IPS-20b (cell line): Measurements from ENCODE around the gene DNAJC15.
A peak's percentile ranks its signal among the peaks of the same experiment; 100 is the strongest.

Source experiments
- H3K27ac ChIP-seq: one replicate; pipeline ENCODE4 v1.5.1; 2013; ENCODE audit warnings: low read length
- H3K27me3 ChIP-seq: 2 replicates; pipeline ENCODE4 v1.6.1; 2013; ENCODE audit warnings: mild to moderate bottlenecking, low read length, inconsistent platforms; ENCODE audit not compliant: insufficient read depth
- H3K36me3 ChIP-seq: 2 replicates; pipeline ENCODE4 v1.6.1; 2013; ENCODE audit warnings: low read depth, mild to moderate bottlenecking, inconsistent platforms, low read length, moderate library complexity; ENCODE audit not compliant: insufficient read depth
- H3K4me1 ChIP-seq: 2 replicates; pipeline ENCODE4 v1.6.1; 2013; ENCODE audit warnings: mild to moderate bottlenecking, control low read depth, inconsistent platforms, low read length, moderate library complexity; ENCODE audit not compliant: insufficient read depth
- H3K4me3 ChIP-seq: 2 replicates; pipeline ENCODE4 v1.5.1; 2013; ENCODE audit warnings: mild to moderate bottlenecking, low read length, inconsistent platforms
- H3K9ac ChIP-seq: 2 replicates; pipeline ENCODE4 v1.6.1; 2013; ENCODE audit warnings: low read depth, mild to moderate bottlenecking, inconsistent platforms, low read length, moderate library complexity
- H3K9me3 ChIP-seq: 2 replicates; pipeline ENCODE4 v1.6.1; 2013; ENCODE audit warnings: mild to moderate bottlenecking, low read depth, low read length, inconsistent platforms; ENCODE audit not compliant: insufficient read depth

DNAJC15 gene

DNA sequence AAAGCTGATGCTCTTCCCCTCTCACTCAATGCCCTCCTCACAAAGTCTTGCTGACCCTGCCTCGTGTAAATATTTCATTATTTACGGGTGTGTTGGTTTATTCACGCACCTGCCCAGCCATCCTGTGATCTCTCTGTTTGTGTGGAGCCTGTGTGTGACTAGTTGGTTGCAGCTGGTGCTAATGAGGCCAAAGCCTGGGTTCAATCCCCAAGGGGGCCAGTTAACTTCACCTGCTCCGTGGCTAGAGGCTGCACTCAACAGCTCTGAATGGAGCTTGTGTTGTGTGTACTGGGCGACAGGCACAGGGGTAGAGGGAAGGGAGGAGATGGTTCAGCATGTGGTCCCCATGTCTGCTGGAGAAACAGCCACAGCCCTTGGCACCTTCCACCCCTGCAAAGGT lies 109.5 kb downstream of the DNAJC15 start:
- peaks cover 17% of the 10 kb centered on the region; the same call in 1 of the 2 replicates for H3K4me1 ChIP-seq
- no peaks in the 10 kb centered on the region for H3K36me3 ChIP-seq
- H3K4me3 ChIP-seq = no peak overlapping the region
- H3K9me3 ChIP-seq = no peaks in the 10 kb centered on the region
- H3K27me3 ChIP-seq = no peaks in the 10 kb centered on the region
- H3K27ac ChIP-seq = no peak overlapping the region
- no peak overlapping the region for H3K9ac ChIP-seq

DNA sequence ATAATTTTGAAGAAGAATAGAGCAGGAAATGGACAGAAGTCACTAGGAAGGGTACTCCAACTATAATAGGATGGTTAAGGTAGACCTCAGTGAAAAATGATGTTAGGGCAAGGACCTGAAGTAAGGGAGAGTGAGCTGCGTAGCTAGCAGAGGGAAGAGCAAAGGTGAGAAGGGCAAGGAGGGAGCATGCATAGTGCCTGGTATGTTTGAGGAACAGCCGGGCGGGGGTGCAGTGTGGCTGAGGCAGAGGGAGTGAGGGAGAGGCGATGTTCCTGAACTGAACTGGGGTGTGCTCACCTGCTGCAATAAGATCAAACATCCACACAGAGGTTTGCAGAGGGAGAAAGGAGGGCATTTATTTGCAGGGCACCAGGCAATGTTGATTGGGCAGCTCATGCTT lies 110.4 kb downstream of the DNAJC15 start:
- no peak overlapping the region for H3K4me3 ChIP-seq
- H3K27me3 ChIP-seq = no peaks in the 10 kb centered on the region
- no peaks in the 10 kb centered on the region for H3K9me3 ChIP-seq
- no peak overlapping the region for H3K27ac ChIP-seq
- H3K4me1 ChIP-seq = peaks cover 16% of the 10 kb centered on the region; the same call in 1 of the 2 replicates
- no peaks in the 10 kb centered on the region for H3K36me3 ChIP-seq
- no peak overlapping the region for H3K9ac ChIP-seq

DNA sequence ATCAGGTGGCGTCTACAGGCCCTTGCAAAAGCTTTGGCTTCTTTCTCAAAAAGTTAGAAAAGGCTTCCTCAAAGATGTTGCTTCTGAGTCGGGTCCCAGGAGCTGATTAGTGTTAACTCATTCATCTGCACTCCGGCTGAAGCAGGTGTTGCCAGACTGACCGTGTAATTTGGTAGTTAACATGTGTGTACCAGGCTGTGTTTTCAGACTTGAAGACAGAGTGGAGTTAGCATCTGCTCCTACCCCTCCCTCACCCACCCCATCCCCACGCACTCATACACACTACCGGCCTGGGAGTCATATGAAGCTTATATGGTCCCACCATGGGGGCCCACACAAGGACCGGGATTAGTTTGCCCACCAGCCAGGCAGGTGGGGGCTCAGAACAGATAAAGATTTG lies 111.5 kb downstream of the DNAJC15 start:
- Histone ChIP-seq H3K36me3 (no peaks in the 10 kb centered on the region), H3K9ac (no peak overlapping the region), H3K4me1 (peaks cover 16% of the 10 kb centered on the region; the same call in 1 of the 2 replicates), H3K4me3 (no peak overlapping the region), H3K9me3 (no peaks in the 10 kb centered on the region), H3K27me3 (no peaks in the 10 kb centered on the region), H3K27ac (no peak overlapping the region)

DNA sequence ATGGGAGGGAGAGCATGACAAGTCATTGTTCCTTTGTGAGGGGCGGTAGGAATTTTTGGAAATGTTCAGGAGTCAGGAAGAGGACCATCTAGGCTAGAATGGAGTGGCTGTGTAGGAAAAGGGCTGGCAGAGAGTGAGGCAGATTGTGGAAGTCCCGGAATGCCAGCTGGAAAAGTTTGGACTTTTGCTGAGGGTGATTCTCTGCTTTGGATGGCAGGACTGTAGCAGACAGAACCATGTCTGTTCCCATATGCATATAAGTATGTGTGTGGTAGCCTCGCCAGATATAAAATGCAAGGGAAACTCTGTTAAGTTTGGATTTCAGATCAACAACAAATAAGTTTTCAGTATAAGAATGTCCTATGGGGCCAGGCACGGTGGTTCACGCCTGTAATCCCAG lies 112.1 kb downstream of the DNAJC15 start:
- H3K4me3 ChIP-seq = no peak overlapping the region
- no peaks in the 10 kb centered on the region for H3K9me3 ChIP-seq
- no peak overlapping the region for H3K9ac ChIP-seq
- H3K4me1 ChIP-seq = peaks cover 16% of the 10 kb centered on the region; the same call in 1 of the 2 replicates
- H3K27me3 ChIP-seq = no peaks in the 10 kb centered on the region
- H3K27ac ChIP-seq = no peak overlapping the region
- H3K36me3 ChIP-seq = no peaks in the 10 kb centered on the region

DNA sequence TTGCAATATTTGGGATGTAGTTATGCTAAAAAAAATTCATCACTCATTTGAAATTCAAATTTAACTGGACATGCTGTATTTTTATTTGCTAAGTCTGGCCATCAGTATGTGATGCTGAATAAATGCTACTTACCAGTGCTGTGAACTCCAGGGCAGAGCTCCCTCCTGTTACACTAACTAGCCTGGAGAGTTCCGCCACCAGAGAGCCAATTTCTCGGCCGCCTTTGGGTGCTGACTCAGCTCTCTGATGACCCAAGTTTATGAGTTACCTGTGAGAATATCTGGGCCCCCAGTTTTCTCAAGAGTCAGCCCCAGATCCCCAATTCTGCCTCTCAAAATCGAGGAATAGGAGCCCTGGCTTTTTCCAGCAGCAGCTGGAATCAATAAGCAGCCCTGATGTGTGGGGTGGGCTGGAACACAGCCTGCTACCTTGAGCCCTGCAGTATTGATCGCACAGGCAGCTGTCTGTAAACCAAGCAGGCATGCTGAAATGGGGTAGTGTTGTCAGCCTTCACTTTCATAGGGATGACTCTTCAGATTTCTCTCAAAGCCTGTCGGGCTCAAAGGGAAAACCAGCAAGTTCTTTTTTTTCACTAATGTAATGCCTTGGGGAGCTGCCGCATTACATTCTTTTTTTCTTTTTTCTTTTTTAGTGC lies 113.7 kb downstream of the DNAJC15 start:
- H3K9me3 ChIP-seq = no peaks in the 10 kb centered on the region
- no peak overlapping the region for H3K27ac ChIP-seq
- H3K27me3 ChIP-seq = no peaks in the 10 kb centered on the region
- H3K36me3 ChIP-seq = no peaks in the 10 kb centered on the region
- H3K4me3 ChIP-seq = no peak overlapping the region
- H3K9ac ChIP-seq = peak overlapping the region; percentile 30; the same call in 1 of the 2 replicates
- peaks cover 22% of the 10 kb centered on the region for H3K4me1 ChIP-seq

DNA sequence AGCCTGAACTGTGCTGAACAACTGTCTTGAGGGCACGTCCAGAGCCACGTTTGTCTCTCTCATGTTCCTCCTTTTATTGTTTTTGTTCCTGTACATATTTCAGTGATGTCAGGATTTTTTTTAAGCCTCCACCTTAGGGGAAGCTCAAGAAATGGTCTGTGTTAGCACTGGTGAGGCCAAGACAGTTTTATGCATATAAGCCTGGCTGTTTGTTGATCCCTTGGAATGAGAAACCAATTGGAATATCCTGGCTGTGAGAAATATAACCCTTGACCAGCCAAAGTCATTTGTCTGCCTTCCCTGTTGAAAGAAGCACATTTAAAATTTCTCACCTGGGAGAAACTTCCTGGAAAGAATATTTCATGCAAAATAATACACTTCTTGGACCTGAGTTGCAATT lies 115.8 kb downstream of the DNAJC15 start:
- Histone ChIP-seq H3K9ac (no peak overlapping the region), H3K27ac (no peak overlapping the region), H3K4me1 (peaks cover 11% of the 10 kb centered on the region), H3K36me3 (no peaks in the 10 kb centered on the region), H3K27me3 (no peaks in the 10 kb centered on the region), H3K4me3 (no peak overlapping the region), H3K9me3 (no peaks in the 10 kb centered on the region)

DNA sequence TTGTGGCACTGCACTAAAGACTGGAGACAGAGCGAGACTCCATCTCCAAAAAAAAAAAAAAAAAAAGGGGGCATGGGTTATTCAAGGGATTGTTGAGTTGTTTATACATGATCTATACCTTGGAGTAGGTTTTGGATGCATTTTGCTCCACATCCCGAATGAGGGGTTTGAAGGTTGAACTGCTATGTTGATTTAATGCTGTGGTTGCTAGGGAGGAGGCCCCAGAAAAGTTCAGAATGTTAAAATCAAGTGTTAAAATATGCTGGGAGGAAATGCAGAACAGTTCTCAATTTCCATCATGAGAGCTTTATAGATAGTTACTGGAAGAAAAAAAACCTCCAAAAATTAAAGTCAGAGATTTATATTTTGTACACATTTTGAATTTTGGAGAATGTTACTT lies 116.5 kb downstream of the DNAJC15 start:
- no peaks in the 10 kb centered on the region for H3K36me3 ChIP-seq

DNA sequence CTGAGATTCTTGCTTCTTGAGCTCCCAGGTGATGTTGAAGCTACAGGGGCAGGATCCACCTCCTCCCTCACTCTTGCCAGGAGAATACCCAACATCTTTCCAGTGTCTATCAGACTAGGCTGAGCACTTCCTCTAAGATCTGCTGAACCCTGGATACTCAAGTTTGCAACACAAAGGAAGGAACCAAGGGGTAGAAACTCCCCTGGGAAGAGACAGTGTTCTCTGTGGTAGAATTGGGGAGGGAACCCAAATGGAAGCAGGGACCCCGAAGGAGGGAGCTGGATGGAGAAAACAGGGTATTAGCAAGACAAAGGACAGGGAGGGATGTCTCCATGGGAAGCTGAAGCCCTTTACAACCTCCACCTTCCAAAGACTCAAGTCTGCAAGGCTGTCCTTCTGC lies 117.6 kb downstream of the DNAJC15 start:
- peak overlapping the region; percentile 32; the same call in 1 of the 2 replicates for H3K4me3 ChIP-seq
- H3K36me3 ChIP-seq = no peaks in the 10 kb centered on the region
- no peak overlapping the region for H3K27ac ChIP-seq
- H3K9ac ChIP-seq = no peak overlapping the region
- no peaks in the 10 kb centered on the region for H3K27me3 ChIP-seq
- H3K4me1 ChIP-seq = peaks cover 11% of the 10 kb centered on the region
- no peaks in the 10 kb centered on the region for H3K9me3 ChIP-seq

More for the DNA sequence above, 116.5 kb downstream of the DNAJC15 start:
- no peak overlapping the region for H3K27ac ChIP-seq
- H3K4me3 ChIP-seq = no peak overlapping the region
- no peaks in the 10 kb centered on the region for H3K9me3 ChIP-seq
- no peaks in the 10 kb centered on the region for H3K27me3 ChIP-seq
- H3K9ac ChIP-seq = no peak overlapping the region
- H3K4me1 ChIP-seq = peaks cover 11% of the 10 kb centered on the region

DNA sequence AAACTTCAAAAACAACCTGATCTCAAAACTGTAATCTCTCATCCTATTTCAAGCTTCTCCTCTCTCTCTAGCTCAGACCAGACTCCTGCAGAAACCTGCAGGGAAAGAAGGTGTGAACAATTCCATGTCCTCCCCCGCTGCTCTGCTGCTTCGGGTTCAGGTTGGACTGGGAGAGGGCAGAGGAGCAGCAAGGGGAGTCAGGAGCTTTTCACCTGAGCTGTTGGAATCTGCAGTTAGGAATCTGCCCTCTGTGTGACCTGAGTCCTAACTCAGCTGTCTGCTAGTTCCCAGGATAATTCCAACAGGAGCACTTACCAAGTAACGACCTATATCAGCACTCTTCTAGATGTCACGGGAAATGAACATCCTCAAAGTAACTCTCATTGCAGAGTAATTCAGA lies 118.3 kb downstream of the DNAJC15 start:
- Histone ChIP-seq H3K27ac (no peak overlapping the region), H3K9me3 (no peaks in the 10 kb centered on the region), H3K27me3 (no peaks in the 10 kb centered on the region), H3K36me3 (no peaks in the 10 kb centered on the region), H3K9ac (no peak overlapping the region), H3K4me1 (peaks cover 11% of the 10 kb centered on the region), H3K4me3 (peak overlapping the region; percentile 32; the same call in 1 of the 2 replicates)

DNA sequence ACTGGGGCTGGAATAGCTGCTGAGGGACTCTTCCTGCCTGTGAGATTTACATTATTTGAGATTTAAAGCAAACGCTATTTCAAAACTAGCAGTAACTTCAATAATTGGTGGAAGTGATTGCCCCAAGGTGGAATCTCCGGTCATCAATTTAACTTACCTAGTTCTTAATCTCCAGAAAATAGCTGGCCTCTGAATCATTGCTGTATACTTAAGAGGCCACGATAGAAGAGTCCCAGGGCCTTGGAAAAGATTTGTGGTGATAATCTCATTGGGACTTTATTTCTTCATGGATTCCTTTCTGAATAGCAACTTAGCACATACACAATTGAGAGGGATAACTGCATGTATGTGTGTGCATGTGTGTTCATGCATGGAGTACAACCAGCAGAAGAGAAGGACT lies 120.2 kb downstream of the DNAJC15 start:
- Histone ChIP-seq H3K4me1 (peaks cover 7% of the 10 kb centered on the region), H3K9ac (no peak overlapping the region), H3K27ac (no peak overlapping the region), H3K27me3 (no peaks in the 10 kb centered on the region), H3K36me3 (no peaks in the 10 kb centered on the region), H3K9me3 (no peaks in the 10 kb centered on the region), H3K4me3 (no peak overlapping the region)

DNA sequence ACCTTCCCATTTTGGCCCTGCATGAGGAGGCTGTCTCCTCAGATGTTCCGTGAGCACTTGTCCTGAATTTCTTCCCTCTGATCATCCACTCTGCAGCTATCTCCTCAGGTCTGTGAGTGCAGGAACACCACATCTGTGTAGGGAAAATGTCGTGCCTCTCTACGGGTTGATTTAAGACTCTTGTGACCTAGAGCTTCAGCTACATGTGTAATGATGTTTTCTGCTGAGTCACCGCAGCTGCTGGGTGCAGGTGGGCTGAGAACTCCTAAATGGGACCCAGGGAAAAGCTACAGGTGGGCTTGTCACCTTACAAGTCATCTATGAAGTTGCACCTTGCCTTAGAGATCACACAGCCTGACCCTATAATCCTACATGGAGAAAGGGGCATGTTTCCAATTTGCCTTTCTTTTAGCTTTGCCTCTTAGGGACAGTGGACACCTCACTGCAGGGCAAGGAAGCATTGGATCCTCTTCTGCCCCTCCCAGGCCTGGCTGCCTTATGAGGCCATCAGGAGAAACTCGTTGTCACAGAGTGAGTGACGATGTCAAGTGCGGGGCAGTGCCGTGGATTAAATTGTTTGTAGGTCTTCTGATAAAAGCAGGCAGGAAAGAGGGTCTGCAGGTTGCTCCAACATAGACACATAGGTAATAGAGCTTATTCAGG lies 122.3 kb downstream of the DNAJC15 start:
- no peaks in the 10 kb centered on the region for H3K27me3 ChIP-seq
- peaks cover 7% of the 10 kb centered on the region for H3K4me1 ChIP-seq
- H3K4me3 ChIP-seq = no peak overlapping the region
- H3K27ac ChIP-seq = no peak overlapping the region
- no peaks in the 10 kb centered on the region for H3K36me3 ChIP-seq
- no peak overlapping the region for H3K9ac ChIP-seq
- H3K9me3 ChIP-seq = no peaks in the 10 kb centered on the region

DNA sequence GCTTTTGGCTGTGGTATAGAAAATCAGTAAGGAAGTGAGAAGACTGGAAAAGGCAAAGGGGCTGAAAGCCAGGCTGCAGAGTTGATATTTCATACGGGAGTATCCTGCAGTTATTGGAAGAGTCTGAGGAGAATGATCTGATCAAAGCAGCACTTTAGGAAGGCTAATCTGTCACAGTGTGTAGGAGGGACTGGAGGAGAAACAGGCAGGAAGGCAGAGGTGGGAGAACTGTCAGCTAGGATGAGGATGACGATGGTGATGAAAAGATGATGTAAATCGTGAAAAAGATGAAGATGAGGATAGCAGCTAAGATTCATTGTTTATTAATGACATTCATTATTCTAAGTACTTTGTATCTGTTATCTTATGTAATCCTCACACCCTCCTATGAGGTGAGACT lies 123.0 kb downstream of the DNAJC15 start:
- no peak overlapping the region for H3K27ac ChIP-seq
- no peaks in the 10 kb centered on the region for H3K36me3 ChIP-seq
- no peak overlapping the region for H3K9ac ChIP-seq
- no peak overlapping the region for H3K4me3 ChIP-seq
- H3K9me3 ChIP-seq = no peaks in the 10 kb centered on the region
- peaks cover 5% of the 10 kb centered on the region; the same call in 1 of the 2 replicates for H3K4me1 ChIP-seq
- H3K27me3 ChIP-seq = no peaks in the 10 kb centered on the region
